Neuronal stem cell (in vitro differentiated cells): ENCODE results near the gene OSBPL6.

Experiments used
- DNase-seq: peaks from one replicate; pipeline ENCODE4 v3.0.0-alpha.2; 2013; ENCODE audit warnings: low spot score
- H2AFZ ChIP-seq: one replicate; pipeline ENCODE4 v1.6.1; 2013; ENCODE audit warnings: mild to moderate bottlenecking, low read length, inconsistent platforms
- H2AK5ac ChIP-seq: 2 replicates; pipeline ENCODE4 v1.6.1; 2013; ENCODE audit warnings: low read depth, mild to moderate bottlenecking, inconsistent platforms, low read length, moderate library complexity, mixed read lengths
- H2BK120ac ChIP-seq: 2 replicates; pipeline ENCODE4 v1.6.1; 2013; ENCODE audit warnings: low read depth, mild to moderate bottlenecking, inconsistent platforms, low read length, moderate library complexity, mixed read lengths
- H2BK12ac ChIP-seq: one replicate; pipeline ENCODE4 v1.6.1; 2013; ENCODE audit warnings: low read length, inconsistent platforms
- H2BK15ac ChIP-seq: 2 replicates; pipeline ENCODE4 v1.6.1; 2013; ENCODE audit warnings: mild to moderate bottlenecking, low read length, inconsistent platforms, mixed read lengths
- H2BK5ac ChIP-seq: one replicate; pipeline ENCODE4 v1.6.1; 2013; ENCODE audit warnings: inconsistent platforms, mild to moderate bottlenecking, low read length, moderate library complexity
- H3K14ac ChIP-seq: one replicate; pipeline ENCODE4 v1.6.1; 2013; ENCODE audit warnings: low read length, inconsistent platforms
- H3K18ac ChIP-seq: 2 replicates; pipeline ENCODE4 v1.6.1; 2013; ENCODE audit warnings: low read length, inconsistent platforms
- H3K23ac ChIP-seq: 2 replicates; pipeline ENCODE4 v1.6.1; 2013; ENCODE audit warnings: low read depth, mild to moderate bottlenecking, mixed read lengths, low read length, inconsistent platforms; ENCODE audit not compliant: poor library complexity
- H3K27ac ChIP-seq: replicated peaks from 3 replicates; pipeline ENCODE4 v1.5.1; 2013; ENCODE audit warnings: low read length, inconsistent platforms
- H3K27me3 ChIP-seq, 3 experiments: 2 replicates each; pipeline ENCODE4 v1.6.1; 2013; ENCODE audit warnings: low read length in 3 of 3, mild to moderate bottlenecking in 2 of 3, inconsistent platforms in 1 of 3, low read depth in 1 of 3, mixed read lengths in 1 of 3, moderate library complexity in 1 of 3; ENCODE audit not compliant: control insufficient read depth in 3 of 3, insufficient read depth in 3 of 3
- H3K36me3 ChIP-seq, 2 donors: replicated peaks in 1 of 2; 2 replicates each; pipeline ENCODE4 v1.6.1; 2013; ENCODE audit warnings: low read length in 2 of 2; ENCODE audit not compliant: control insufficient read depth in 2 of 2, insufficient read depth in 2 of 2
- H3K4ac ChIP-seq: 2 replicates; pipeline ENCODE4 v1.6.1; 2013; ENCODE audit warnings: inconsistent platforms, mild to moderate bottlenecking, low read length, moderate library complexity
- H3K4me1 ChIP-seq, 2 donors: 1 replicate in 1 of 2; 2 replicates in 1 of 2; pipeline ENCODE4 v1.6.1; 2013; ENCODE audit warnings: low read length in 2 of 2, low read depth in 1 of 2; ENCODE audit not compliant: control insufficient read depth in 2 of 2, insufficient read depth in 1 of 2
- H3K4me2 ChIP-seq: one replicate; pipeline ENCODE4 v1.6.1; 2013; ENCODE audit warnings: mild to moderate bottlenecking, low read length, inconsistent platforms; ENCODE audit not compliant: insufficient read depth, poor library complexity, severe bottlenecking
- H3K4me3 ChIP-seq, 2 donors: 2 replicates each; pipeline ENCODE4 v1.5.1; 2013; ENCODE audit warnings: low read length in 2 of 2, mild to moderate bottlenecking in 2 of 2, inconsistent platforms in 1 of 2, moderate library complexity in 1 of 2
- H3K79me1 ChIP-seq: one replicate; pipeline ENCODE4 v1.6.1; 2013; ENCODE audit warnings: low read depth, mild to moderate bottlenecking, inconsistent platforms, low read length, moderate library complexity
- H3K9ac ChIP-seq: one replicate; pipeline ENCODE4 v1.6.1; 2013; ENCODE audit warnings: mild to moderate bottlenecking, low read depth, low read length, inconsistent platforms; ENCODE audit not compliant: poor library complexity
- H3K9me3 ChIP-seq, 2 donors: replicated peaks in 1 of 2; 2 replicates each; pipeline versions ENCODE3 to v1.6.1; 2013; ENCODE audit warnings: low read length in 2 of 2, mild to moderate bottlenecking in 2 of 2, inconsistent platforms in 1 of 2, low read depth in 1 of 2, mixed read lengths in 1 of 2, moderate library complexity in 1 of 2; ENCODE audit not compliant: control insufficient read depth in 2 of 2, insufficient read depth in 1 of 2
- H4K8ac ChIP-seq: one replicate; pipeline ENCODE4 v1.6.1; 2013; ENCODE audit warnings: low read depth, mild to moderate bottlenecking, inconsistent platforms, low read length, moderate library complexity
- H4K91ac ChIP-seq: one replicate; pipeline ENCODE4 v1.6.1; 2013; ENCODE audit warnings: low read length, low read depth, mild to moderate bottlenecking, inconsistent platforms; ENCODE audit not compliant: poor library complexity
- WGBS, 2 donors: extraction: QIAGEN DNeasy Blood & Tissue Kit; methylation state at CpG; one replicate each; pipeline ENCODE4 v1.1.7; 2013; ENCODE audit warnings: missing lambda C conversion rate in 2 of 2, mixed read lengths in 1 of 2; ENCODE audit not compliant: insufficient read length in 2 of 2, insufficient replicate concordance in 1 of 2; ENCODE audit errors: extremely low coverage in 2 of 2; 5-methylcytosine and 5-hydroxymethylcytosine counted together

Gene OSBPL6

GRCh38 chr2:178191004-178191508 is 3.3 kb upstream of the OSBPL6 start:
- no peak for DNase-seq
- Histone ChIP-seq H3K4me3 (no peak overlapping the region), H4K91ac (no peak overlapping the region), H3K4me2 (no peak overlapping the region), H3K9ac (no peak overlapping the region), H3K18ac (no peak overlapping the region), H3K9me3 (no peaks in the 10 kb centered on the region), H3K14ac (no peak overlapping the region), H3K27me3 (peaks cover 3 to 29% (median 13%) of the 10 kb centered on the region in 3 experiments), H2BK5ac (no peak overlapping the region), H3K4me1 (peaks cover 2 to 8% of the 10 kb centered on the region in 2 donors), H2AK5ac (no peak overlapping the region), H3K79me1 (no peaks in the 10 kb centered on the region), H3K36me3 (no peaks in the 10 kb centered on the region), H2BK120ac (no peak overlapping the region), H2BK15ac (no peak overlapping the region), H3K27ac (no peak overlapping the region), H2BK12ac (no peak overlapping the region), H2AFZ (no peak overlapping the region), H4K8ac (no peak overlapping the region), H3K23ac (no peak overlapping the region), H3K4ac (no peak overlapping the region)
- WGBS, 2 donors: no CpG with 5 or more reads among the region's 6 CpGs

DNA sequence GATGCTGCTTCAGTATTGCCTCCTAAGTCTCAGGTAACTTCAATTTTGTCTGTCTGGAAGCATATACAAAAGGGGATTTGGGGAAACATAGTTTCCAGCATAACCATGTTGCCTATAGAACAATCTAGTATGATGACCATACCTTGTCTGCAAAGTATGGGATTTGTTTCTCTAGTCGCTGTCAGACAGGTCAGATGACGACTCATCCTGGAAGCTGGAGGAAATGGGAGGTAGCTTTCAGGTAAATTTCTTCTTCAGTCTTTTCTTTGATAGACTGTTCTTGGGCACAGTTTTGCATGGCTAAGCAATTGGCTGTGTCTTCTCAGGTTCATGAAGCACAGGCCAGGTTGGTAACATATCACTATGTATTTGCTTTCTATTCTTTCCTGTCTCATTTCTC is 2.8 kb upstream of the OSBPL6 start:
- no CpG with 5 or more reads among the region's 2 CpGs for WGBS, 2 donors
- no peak overlapping the region for H2BK12ac ChIP-seq
- H3K36me3 ChIP-seq: no peaks in the 10 kb centered on the region
- no peak overlapping the region for H2BK120ac ChIP-seq
- H3K79me1 ChIP-seq: no peaks in the 10 kb centered on the region
- no peak overlapping the region for H2AK5ac ChIP-seq
- no peak overlapping the region for H3K4me3 ChIP-seq
- H3K4me1 ChIP-seq: peaks cover 2 to 11% of the 10 kb centered on the region in 2 donors
- no peak overlapping the region for H2BK15ac ChIP-seq
- H3K23ac ChIP-seq: no peak overlapping the region
- H3K27ac ChIP-seq: no peak overlapping the region
- no peak overlapping the region for H3K18ac ChIP-seq
- no peak overlapping the region for H3K4me2 ChIP-seq
- no peak overlapping the region for H4K91ac ChIP-seq
- no peak overlapping the region for H2BK5ac ChIP-seq
- no peak overlapping the region for H4K8ac ChIP-seq
- no peak overlapping the region for H3K4ac ChIP-seq
- DNase-seq: no peak
- H3K9me3 ChIP-seq: no peaks in the 10 kb centered on the region
- no peak overlapping the region for H2AFZ ChIP-seq
- no peak overlapping the region for H3K9ac ChIP-seq
- H3K14ac ChIP-seq: no peak overlapping the region
- H3K27me3 ChIP-seq: peaks cover 3 to 29% (median 13%) of the 10 kb centered on the region in 3 experiments

GRCh38 chr2:178193496-178193822 is 853 bp upstream of the OSBPL6 start:
- no peak overlapping the region for H3K14ac ChIP-seq
- H2BK5ac ChIP-seq: peak overlapping the region; percentile 14
- H3K27me3 ChIP-seq: peaks cover 3 to 29% (median 13%) of the 10 kb centered on the region in 3 experiments
- peak overlapping the region; percentile 73 for H3K18ac ChIP-seq
- H3K9me3 ChIP-seq: no peaks in the 10 kb centered on the region
- no peak overlapping the region for H2AK5ac ChIP-seq
- no peak overlapping the region for H4K8ac ChIP-seq
- H3K36me3 ChIP-seq: no peaks in the 10 kb centered on the region
- H3K23ac ChIP-seq: peak overlapping the region; percentile 39
- H3K4me2 ChIP-seq: peak overlapping the region; percentile 86
- WGBS, 2 donors: no CpG with 5 or more reads among the region's 10 CpGs
- no peak overlapping the region for H2BK15ac ChIP-seq
- no peak overlapping the region for H4K91ac ChIP-seq
- no peak overlapping the region for H2BK120ac ChIP-seq
- H3K4me3 ChIP-seq: peak overlapping the region; percentile 69 to 99
- no peak overlapping the region for H3K4ac ChIP-seq
- H3K79me1 ChIP-seq: no peaks in the 10 kb centered on the region
- no peak overlapping the region for H3K27ac ChIP-seq
- peaks cover 2 to 13% of the 10 kb centered on the region in 2 donors for H3K4me1 ChIP-seq
- no peak for DNase-seq
- peak overlapping the region; percentile 100 for H2AFZ ChIP-seq
- no peak overlapping the region for H2BK12ac ChIP-seq
- no peak overlapping the region for H3K9ac ChIP-seq

DNA sequence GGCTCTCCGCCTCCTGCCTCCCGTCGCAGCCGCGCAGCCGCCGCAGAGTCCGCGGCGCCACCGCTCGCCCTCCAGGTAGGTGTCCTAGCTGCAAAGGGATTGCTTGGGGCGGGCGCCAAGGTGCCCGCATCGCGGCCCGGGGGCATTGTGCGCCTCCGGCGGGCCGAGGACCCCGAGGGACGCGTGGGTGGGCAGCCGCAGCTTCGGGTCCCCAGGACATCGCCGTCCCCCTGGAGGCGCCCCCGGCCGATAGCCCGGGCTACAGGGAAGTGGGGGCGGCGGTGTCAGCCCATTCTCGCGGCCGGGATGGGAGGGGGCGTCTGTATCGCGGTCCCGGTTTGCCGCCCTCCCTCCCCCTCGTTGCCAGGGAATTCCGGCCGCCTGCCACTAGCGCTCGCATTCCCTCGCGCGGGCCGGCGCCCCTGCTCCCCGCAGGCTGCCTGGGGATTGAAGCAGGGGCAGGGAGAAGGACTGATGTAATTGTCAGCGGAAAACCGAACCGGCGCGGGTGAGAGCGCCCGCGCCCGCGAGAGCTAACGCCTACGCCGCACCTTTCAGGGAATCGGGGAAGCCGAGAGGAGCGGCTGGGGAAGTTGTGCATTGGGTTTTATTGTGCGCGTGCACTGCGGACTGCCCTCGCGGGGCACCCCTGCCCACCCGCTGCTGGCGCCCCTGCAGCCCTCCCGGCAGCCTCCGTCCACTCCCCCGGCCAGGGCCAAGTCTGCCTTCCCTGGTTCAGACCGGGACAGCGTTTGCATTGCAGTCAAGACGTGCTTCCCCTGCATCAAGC is 483 bp downstream of the OSBPL6 start:
- Histone ChIP-seq H3K14ac (no peak overlapping the region), H3K4me3 (peak overlapping the region; percentile 69 to 99), H3K4ac (no peak overlapping the region), H3K9ac (peak overlapping the region; percentile 99), H2BK12ac (no peak overlapping the region), H3K79me1 (no peaks in the 10 kb centered on the region), H4K8ac (no peak overlapping the region), H4K91ac (no peak overlapping the region), H2AFZ (peak overlapping the region; percentile 100), H3K27ac (peak overlapping the region; percentile 71), H2BK5ac (peak overlapping the region; percentile 14), H3K27me3 (peaks cover 3 to 29% (median 13%) of the 10 kb centered on the region in 3 experiments), H3K4me2 (peak overlapping the region; percentile 67), H2BK15ac (no peak overlapping the region), H2AK5ac (no peak overlapping the region), H3K18ac (peak overlapping the region; percentile 92), H3K4me1 (peaks cover 2 to 13% of the 10 kb centered on the region in 2 donors), H3K9me3 (no peaks in the 10 kb centered on the region), H2BK120ac (no peak overlapping the region), H3K23ac (peak overlapping the region; percentile 82), H3K36me3 (no peaks in the 10 kb centered on the region)
- peak; percentile 51 for DNase-seq
- WGBS, 2 donors: no CpG with 5 or more reads among the region's 83 CpGs
